Thoracic aorta (tissue), 2 donors: Measurements from ENCODE around the gene PTCHD4. TPM values are rescaled to one million over a fixed set of nuclear protein-coding genes. Genes with fewer than 3 reads are reported as not detected.

Experiments
- ATAC-seq: fragments of 150-250 bp; one replicate; pipeline ENCODE4 v1.8.0; 2017; ENCODE audit warnings: low read depth; ENCODE audit not compliant: insufficient number of reproducible peaks, low FRiP score
- DNase-seq: peaks from one replicate; pipeline ENCODE4 v3.0.0-alpha.2; 2020; ENCODE audit warnings: low spot score
- H3K27ac ChIP-seq, 2 donors: fragments of 200-600 bp; sonication (generic); 1 replicate in 1 of 2; 2 replicates in 1 of 2; pipeline ENCODE4 v1.5.1; 2016; ENCODE audit warnings: mild to moderate bottlenecking in 2 of 2, moderate library complexity in 2 of 2
- H3K27me3 ChIP-seq: fragments of 200-600 bp; sonication (generic); replicated peaks from 2 replicates; pipeline ENCODE4 v1.6.0; 2016; ENCODE audit warnings: mild to moderate bottlenecking; ENCODE audit not compliant: insufficient read depth
- H3K36me3 ChIP-seq: fragments of 200-600 bp; sonication (generic); one replicate; pipeline ENCODE4 v1.5.1; 2016
- H3K4me1 ChIP-seq, 2 donors: fragments of 200-600 bp; sonication (generic); 1 replicate in 1 of 2; 2 replicates in 1 of 2; pipeline versions ENCODE4 v1.5.1 to v1.6.0; 2016; ENCODE audit warnings: low read depth in 2 of 2, mild to moderate bottlenecking in 1 of 2; ENCODE audit not compliant: control insufficient read depth in 1 of 2
- H3K4me3 ChIP-seq: fragments of 200-600 bp; sonication (generic); 2 replicates; pipeline ENCODE4 v1.5.1; 2016; ENCODE audit warnings: mild to moderate bottlenecking
- H3K9me3 ChIP-seq: fragments of 200-600 bp; sonication (generic); 2 replicates; pipeline ENCODE4 v1.5.1; 2016
- CTCF ChIP-seq: fragments of 200-600 bp; sonication (generic); IDR thresholded peaks from one replicate; pipeline ENCODE4 v1.5.1; 2019; ENCODE audit warnings: antibody characterized with exemption
- total RNA-seq, 2 donors: library from RNA; depleted of rRNA; stranded (reverse); fragments of >200 nt; gene quantifications; one replicate each; pipeline versions ENCODE4 v1.1.0 to v1.2.3, GENCODE V29; 2016

Gene PTCHD4
- 1 to 10 TPM; 2.7 to 4.9 TPM for total RNA-seq

- Histone ChIP-seq H3K27ac (peak within 1 kb of the TSS in 1 of 2 donors; percentile 53), H3K27me3 (no peaks in the 10 kb centered on the region), H3K9me3 (no peaks in the 10 kb centered on the region), H3K36me3 (no peaks in the 10 kb centered on the region), H3K4me3 (peak within 1 kb of the TSS; percentile 57), H3K4me1 (no peaks in the 10 kb centered on the region)
- ATAC-seq, result no peak
- DNase-seq, result no peak
- no peak for TF ChIP-seq CTCF
Measured at GRCh38 chr6:48111143-48111506, at the start of gene PTCHD4. Gene PTCHD4, minus strand, starts transcription at chr6:48111197. Its CDS starts 42,240 bp downstream, at chr6:48068957.

- Histone ChIP-seq H3K4me1 (no peaks in the 10 kb centered on the region), H3K27me3 (no peaks in the 10 kb centered on the region), H3K27ac (no peak overlapping the region), H3K9me3 (no peaks in the 10 kb centered on the region), H3K4me3 (no peak overlapping the region), H3K36me3 (no peaks in the 10 kb centered on the region)
- DNase-seq, result no peak
- no peak for TF ChIP-seq CTCF
- no peak for ATAC-seq
Measured at GRCh38 chr6:48151142-48151541, 40.1 kb upstream of the PTCHD4 start.

- H3K4me1 ChIP-seq, result no peaks in the 10 kb centered on the region
- H3K4me3 ChIP-seq, result no peak overlapping the region
- ATAC-seq (no peak), DNase-seq (no peak)
- no peaks in the 10 kb centered on the region for H3K9me3 ChIP-seq
- H3K27me3 ChIP-seq, result no peaks in the 10 kb centered on the region
- no peaks in the 10 kb centered on the region for H3K36me3 ChIP-seq
- no peak overlapping the region for H3K27ac ChIP-seq
- no peak for TF ChIP-seq CTCF
Measured at GRCh38 chr6:48150701-48151100, 39.7 kb upstream of the PTCHD4 start.

GRCh38 chr6:48147051-48147450, 36.1 kb upstream of the PTCHD4 start:
- H3K27ac ChIP-seq, result no peak overlapping the region
- H3K27me3 ChIP-seq, result no peaks in the 10 kb centered on the region
- DNase-seq, result no peak
- no peak overlapping the region for H3K4me3 ChIP-seq
- H3K4me1 ChIP-seq, result no peaks in the 10 kb centered on the region
- no peak for ATAC-seq
- H3K9me3 ChIP-seq, result no peaks in the 10 kb centered on the region
- no peak for TF ChIP-seq CTCF
- H3K36me3 ChIP-seq, result no peaks in the 10 kb centered on the region

GRCh38 chr6:48144021-48144420, 33.0 kb upstream of the PTCHD4 start:
- no peaks in the 10 kb centered on the region for H3K9me3 ChIP-seq
- DNase-seq (no peak), ATAC-seq (no peak)

More at GRCh38 chr6:48144021-48144420, 33.0 kb upstream of the PTCHD4 start:
- no peak overlapping the region for H3K27ac ChIP-seq
- TF ChIP-seq CTCF, result no peak
- H3K27me3 ChIP-seq, result no peaks in the 10 kb centered on the region
- no peaks in the 10 kb centered on the region for H3K36me3 ChIP-seq
- no peak overlapping the region for H3K4me3 ChIP-seq
- no peaks in the 10 kb centered on the region for H3K4me1 ChIP-seq
